GM21825 (cell line): ENCODE data around the gene MICAL3.
A peak's percentile ranks its signal among the peaks of the same experiment; 100 is the strongest.

ENCODE experiments used
- ATAC-seq: cut with Tn5 transposase; IDR thresholded peaks from one replicate; pipeline ENCODE4 v1.9.1; 2021; ENCODE audit warnings: mild to moderate bottlenecking, moderate library complexity; ENCODE audit not compliant: unreplicated experiment

The MICAL3 gene

DNA sequence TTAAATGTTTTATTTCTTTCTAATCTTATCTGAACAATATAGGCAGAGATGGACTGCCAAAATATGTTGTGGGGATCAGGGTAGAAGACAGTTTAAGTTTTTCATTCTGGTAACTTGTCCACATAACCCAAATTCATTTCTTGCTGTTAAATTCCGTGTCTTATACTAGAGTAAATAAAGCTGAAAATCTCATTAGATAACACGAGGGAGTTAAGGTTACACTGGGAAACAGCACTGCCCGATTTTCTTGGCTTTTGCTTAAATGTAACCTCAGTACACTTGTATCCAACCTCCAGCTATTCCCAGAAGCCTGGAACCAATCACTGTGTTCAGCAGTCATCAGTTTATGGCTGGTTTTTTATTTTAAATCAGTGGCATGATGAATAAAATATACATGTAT lies 48.2 kb downstream of the MICAL3 start:
- no peak for ATAC-seq

DNA sequence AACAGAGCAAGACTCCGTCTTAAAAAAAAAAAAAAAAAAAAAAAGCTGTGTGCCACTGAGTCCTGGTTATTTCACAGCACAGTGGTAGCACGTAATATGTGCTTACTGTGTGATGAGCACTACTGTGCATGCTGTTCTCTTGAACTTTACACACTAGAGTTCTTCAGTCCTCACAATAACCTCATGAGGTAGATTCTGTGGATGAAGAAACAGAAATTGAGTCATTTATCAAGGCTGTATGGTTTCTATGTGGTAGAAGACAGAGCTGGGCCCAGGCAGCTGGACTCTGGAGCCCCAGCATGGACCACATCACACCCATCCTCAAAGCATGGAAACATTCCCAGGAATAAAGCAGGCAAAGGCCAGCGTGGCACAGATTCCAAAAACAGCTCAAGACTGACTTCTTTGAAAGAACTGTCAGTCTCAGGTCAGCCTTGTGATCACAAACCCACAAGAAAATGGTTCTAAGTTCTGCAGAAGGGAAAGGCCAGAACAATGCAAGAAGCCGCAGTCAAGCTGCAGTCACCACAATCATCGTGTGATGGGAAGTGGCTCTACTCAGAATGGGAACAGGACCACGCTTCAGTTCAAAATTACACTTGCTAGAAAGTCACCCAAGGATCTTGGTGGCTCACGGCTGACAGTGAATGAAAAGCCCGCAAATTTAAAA lies 49.5 kb downstream of the MICAL3 start:
- ATAC-seq, result no peak

DNA sequence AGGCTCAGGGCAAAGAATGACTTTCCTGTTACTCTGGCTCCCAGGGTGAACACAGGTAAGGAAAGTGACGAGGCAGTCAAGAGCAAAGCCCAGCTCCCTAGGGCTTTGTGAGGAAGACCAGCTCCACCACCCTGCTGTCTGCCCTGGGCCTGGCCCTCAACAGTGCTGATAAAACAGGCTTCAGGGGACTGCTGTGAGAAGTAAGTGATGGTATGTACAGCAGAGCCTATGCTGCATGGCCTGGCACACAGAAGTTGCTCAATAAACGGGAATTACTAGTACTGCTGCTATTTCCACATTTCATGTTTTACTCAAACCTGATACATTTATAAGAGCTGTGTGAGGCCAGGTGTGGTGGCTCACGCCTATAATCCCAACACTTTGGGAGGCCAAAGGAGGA lies 50.3 kb downstream of the MICAL3 start:
- ATAC-seq, result no peak

DNA sequence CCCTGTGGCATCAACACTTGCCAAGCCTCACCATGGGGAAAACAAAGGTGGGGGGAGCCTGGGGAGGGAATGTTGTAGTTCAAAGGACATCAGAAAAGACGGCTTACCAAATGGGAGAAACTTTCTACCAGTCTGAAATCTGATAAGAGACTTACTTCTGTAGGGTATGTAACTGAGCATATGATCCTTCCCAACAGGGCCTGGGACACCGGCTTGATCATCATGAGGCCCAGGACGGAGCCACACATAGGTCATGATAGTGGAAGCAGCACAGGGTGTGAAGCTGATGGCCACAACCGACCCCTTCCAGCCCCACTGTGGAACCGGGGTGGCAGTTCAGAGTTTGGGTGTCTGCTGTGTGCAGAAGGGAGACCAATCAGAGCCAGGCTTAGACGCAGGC lies 51.1 kb downstream of the MICAL3 start:
- ATAC-seq, result no peak

DNA sequence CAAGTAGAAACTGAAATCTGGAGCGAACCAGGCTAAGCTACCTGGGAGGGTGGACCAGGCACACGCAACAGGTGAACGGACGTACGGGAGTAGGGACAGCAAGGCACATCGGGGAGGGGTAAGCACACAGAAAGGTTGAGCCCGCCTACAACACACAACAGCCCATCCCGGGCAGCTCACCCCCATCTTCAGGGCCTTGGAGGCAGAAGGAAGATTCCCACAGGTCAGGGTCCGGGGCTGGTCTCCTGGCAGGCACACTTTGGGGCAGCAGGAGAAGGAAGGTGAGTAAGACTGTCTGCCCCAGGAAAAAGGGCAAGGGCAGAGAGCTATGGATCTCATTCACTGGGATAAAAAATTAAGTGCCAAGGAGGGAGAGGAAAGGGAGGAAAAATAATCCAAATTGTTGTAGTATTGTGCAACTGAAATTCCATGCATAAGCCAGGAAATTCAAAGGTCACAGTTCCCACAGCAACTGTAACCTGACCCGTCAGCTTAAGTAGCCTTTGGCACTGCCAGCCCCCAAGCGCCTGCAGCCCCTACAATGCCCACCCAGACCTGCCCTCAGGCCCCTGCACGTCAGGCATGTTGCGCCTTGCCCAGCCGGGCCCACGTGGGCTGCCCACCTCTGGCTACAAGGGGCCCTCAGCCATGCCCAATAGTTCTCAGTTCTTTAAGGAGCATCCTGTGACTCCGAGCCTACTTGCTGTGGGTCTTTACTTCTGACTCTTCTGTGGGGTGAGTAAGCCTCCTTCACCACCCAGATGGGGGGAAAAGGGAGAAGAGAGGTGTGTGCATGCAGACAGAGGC lies 51.8 kb downstream of the MICAL3 start:
- ATAC-seq, result no peak

DNA sequence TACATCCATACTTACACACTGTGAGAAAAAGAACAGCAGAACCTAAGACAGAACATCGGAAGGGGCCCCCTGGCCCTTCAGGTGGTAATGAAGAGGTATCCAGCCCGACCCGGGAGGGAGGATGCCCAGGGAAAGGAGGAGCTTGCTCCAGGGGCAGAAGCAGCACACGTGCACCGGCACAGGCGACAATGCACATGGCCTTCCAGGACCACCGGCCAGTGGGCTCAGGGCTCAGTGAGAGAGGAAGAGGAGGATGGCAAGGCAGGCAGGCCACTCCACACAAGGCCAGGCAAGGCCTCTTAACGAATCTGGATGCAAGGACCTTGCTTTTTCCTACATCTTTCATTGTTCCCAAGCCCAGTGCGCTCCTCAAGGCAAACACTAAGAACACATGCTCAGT lies 52.6 kb downstream of the MICAL3 start:
- no peak for ATAC-seq

DNA sequence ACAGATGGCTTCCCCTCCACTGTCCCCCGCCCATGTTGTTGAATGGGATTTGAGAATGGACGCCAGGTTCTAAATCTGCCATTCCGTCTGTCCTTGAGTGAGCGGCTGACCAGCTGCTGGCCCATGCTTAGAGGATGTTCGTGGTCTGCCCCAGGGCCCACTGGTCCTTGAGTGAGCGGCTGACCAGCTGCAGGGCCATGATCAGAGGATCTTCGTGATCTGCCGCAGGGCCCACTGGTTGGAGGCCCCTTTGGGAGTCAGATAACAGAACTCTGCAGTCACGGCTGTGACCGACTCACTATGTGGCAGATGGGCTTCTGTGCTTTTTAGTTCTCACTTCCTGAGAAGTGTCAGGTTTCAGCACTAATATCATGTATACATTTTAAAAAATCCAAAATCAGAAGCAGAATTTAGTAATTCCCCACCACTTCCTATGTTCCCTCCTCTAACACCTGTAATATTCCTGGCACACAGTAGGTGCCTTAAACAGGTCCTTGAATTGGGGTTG lies 54.1 kb downstream of the MICAL3 start:
- ATAC-seq, result no peak

DNA sequence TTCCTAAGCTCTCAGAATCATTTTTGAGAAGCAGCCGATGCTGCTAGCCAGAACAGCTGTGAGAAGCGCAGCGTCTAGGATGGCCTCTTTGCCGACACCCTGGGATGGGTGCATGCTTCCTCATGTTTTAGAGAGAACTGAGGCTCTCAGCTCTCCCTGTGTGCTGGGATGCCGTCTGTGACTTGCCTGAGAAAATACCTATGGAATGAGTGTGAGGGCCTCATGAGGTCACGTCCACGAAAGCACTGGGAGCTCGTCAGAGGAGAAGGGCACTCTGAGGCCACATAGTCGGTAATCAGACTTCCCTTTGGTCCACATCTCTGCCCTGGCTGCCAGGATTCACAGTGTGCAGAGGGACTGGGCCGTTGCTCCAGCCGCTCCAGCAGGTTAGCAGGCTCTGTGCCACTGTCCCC lies 54.7 kb downstream of the MICAL3 start:
- ATAC-seq, result no peak

DNA sequence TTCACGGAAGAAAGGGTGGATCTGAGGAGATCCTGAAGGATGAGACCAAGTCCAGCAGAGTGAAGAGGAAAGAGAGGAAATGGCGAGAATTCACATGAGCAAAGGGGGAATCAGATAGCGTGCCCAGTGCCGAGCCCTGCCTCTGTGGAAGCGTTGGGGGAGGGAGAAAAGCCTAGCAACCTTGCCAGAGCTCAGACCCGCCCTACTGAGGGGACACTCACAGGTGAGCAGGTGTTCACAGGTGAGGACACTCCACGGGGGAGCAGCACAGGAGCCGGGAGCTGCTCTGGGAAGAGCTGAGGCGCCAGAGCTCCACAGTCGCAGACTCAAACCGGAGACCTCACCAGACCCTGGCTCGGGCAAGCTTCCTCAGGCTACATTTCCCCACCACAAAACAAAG lies 56.2 kb downstream of the MICAL3 start:
- ATAC-seq, result no peak

DNA sequence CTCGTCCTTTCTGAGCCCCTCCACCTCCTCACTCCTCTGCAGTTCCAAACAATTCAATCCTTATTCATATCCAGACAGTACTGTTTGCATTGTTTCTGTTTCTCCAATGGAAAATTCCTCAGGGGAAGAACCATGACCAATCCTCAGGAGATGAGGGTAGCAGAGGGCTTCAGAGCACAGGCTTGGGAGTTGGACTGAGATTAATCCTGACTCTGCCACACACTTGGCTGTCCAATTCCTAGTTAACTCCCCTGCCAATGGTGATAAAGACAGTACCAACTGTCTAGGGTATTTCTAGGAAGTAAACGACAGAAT lies 58.0 kb downstream of the MICAL3 start:
- no peak for ATAC-seq

DNA sequence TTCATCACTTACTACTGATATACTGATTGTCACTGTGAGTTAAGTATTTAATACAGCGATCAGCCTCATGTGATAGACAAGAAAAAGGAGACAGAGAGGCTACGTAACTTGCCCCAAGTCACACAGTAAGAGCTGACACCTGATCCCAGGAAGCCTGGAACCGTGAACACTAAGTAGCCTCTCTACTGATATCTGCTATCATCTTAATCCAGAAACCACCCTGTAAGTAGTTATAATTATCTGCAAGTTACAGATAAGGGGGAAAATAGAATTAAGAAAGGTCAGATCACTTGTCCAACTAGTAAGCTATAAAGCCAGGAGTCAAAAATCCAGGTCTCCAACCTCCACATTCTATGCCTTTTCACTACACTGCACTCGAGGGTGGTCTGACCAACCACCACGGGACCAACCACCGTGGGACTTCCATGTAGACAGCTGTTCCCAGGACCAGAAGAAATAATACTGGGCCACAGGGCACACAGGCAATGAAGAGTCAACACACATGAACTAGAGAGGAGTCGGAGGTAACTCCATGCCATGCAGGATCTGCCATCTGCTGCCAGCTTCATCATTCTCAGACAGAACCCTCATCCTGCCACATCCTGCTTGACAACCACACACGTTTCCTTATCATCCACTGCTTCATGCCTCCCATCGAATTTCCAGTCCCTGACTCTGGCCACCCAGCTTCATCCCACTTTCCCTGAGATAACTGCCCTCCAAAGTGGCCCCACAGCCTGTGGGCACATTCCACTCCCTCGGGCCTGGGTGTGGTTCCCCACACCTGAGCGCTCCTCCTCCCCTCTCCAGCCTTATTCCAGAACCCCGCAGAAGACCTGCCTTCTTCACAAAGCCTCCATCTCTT lies 58.6 kb downstream of the MICAL3 start:
- no peak for ATAC-seq

DNA sequence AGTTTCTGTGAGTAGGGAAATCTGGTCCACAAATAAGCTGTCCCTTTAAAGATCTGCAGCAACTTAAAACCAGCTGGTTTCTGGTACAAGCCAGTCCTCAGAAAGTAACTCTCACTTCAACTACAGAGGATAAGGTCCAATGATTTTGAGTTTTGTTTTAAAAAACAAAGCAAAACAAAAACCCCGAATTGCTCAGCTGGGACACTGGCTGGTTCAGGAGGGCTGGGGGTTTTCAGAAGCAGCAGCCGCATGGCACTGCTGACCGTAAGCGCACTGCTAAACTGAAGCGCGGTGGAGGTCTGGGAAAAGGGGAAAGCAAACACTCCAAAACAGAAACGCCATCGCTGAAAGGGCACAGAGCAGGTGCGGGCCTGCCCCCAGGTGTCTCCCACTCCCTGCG lies 59.7 kb downstream of the MICAL3 start:
- ATAC-seq, result peak; percentile 78

DNA sequence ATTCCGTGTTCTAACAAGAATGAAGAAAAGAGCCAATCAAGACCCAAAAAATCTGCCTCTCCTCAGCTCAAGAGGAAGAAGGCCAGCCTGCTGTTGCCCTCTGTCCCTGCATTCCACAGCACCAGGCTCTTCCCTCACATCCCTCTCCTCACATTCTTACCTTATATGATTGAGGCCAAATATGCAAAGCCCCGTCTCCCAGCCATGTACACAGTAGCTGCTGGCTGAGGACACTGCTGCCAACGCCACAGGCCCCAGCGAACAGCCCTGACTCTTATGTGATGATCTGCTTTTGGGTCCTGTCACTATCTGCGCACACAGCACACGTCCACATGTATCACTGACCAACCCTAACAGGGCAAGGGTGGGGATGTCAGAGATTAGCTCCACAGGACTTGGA lies 60.2 kb downstream of the MICAL3 start:
- ATAC-seq, result peak; percentile 26

DNA sequence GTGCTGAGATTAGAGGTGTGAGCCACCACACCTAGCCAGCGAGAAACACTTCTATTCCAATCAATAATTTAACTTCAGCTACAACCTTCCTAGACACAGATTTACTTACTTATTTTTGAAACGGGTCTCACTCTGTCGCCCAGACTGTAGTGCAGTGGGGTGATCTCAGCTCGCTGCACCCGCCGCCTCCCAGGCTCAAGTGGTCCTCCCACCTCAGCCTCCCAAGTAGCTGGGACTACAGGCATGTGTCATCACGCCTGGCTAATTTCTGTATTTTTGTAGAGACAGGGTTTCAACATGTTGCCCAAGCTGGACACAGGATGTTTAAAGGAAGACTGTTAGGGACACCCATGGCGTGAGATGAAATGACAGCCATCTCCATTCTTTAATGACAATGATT lies 61.3 kb downstream of the MICAL3 start:
- ATAC-seq, result no peak

DNA sequence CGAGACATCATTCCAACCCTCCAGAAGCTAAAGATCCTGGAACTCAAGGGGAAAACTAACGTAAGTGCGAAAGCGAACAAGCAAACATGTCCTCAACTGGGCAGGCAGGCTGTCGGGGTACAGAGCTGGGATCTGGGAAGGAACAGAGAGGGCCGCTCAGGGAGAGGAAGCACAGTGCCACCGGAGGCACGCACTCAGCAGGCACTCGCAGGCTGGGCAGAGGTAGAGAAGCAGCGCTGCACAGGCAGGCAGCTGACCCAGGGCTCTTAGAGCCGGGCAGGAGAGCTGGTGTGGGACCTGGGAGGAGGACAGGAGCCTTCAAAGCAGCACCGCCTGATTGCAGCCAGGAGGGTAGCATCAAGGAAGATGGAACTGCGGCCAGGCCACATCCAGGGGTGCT lies 62.2 kb downstream of the MICAL3 start:
- no peak for ATAC-seq

DNA sequence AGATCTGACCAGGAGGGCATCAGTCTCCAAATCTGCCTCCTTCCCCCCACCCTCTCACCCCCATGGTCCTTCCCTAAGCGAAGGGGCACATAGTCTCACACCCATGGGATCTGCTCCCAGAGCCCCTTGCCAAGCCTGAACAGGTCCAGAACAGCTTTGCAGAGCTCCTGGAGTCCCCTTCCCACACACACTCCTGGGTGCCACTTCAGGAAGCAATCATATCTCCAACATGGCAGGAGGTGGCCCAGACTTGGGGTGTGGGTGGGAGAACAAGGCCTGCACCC lies 63.0 kb downstream of the MICAL3 start:
- no peak for ATAC-seq

DNA sequence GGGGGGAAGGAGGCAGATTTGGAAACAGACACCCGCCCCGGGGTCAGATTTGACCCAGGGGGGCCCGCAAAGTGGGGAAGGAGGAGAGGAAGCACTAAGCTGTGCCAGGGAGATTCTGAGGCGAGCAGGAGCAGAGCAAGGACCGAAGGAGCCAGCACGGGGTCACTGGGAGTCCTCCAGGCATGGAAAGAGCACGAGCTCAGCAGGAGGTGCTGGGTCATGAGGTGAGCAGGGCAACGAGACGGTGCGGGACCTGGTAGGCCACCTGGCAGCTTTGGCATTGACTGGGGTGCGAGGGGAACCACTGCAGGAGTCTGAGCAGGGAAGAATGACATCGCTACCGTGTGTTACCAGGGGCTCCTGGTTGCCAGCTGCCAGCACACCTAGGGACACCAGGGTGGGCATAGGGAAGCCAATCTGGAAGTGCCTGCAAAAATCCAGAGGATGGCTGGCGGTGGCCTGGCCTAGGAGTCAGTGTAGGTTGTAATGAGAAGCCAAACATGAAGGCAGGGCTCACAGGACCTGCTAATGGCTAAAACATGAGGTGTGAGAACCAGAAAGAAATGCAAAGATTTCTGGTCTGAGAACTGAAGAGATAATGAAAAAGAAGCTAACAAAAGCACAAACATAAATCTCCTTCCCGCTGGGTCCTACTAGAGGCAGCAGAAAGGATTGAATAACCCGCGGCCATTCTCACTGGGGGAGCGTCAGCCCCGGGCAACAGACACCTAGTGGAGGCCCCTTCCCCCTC lies 63.5 kb downstream of the MICAL3 start:
- ATAC-seq, result no peak

DNA sequence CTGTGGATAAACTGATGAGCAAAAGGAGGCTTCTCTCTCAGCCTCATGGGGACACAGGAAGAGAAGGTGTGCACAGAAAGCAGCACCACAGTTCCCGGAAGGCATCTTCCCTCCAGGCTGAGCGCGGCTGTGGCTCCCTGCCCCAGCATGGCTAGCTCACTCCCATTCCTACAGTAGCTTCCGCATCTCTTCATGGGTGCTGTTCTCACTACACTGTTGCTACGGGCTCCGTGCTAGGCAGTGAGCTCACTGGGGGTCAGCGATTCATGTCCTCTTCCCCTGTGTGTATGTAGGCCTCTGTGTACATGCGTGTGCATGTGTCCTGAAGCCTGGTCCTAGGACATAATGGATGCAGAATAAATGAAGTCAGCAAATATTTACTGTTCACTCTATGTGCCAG lies 64.3 kb downstream of the MICAL3 start:
- no peak for ATAC-seq

DNA sequence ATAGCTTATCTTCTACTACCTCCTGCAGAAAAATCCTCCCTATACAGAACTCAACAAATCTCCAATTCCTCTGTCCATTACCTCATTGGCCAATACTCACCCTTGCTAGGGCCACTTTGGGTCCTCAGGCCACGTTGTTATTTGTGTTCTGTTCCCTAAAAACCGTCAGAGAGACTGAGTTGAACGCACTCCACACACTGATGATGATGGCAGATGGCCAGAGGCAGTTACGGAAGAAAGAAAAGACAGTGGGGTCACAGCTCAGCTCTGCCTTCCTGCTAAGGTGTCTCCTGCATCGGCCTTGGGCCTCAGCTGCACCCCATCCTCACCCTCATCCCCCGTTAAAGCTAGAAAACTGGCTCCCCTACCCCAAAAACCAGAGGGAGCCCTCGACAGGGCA lies 66.2 kb downstream of the MICAL3 start:
- ATAC-seq, result no peak

DNA sequence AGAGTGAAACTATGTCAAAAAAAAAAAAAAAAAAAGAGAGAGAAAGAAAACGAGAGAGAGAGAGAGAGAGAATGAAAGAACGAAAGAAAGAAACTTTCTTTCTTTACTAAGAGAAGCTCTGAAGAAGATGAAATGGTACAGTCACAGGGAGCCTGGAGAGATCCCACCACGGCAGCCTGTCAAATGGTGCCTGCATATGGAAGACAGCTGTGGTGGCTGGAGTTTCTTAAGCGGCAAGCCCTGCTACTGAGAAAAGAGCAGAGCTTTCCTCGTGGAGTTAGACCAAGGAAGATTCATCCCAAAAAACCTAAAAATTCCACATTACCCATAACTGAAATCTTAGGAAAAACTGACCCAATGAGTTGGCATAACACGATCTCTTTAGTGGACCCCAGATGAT lies 66.7 kb downstream of the MICAL3 start:
- no peak for ATAC-seq

DNA sequence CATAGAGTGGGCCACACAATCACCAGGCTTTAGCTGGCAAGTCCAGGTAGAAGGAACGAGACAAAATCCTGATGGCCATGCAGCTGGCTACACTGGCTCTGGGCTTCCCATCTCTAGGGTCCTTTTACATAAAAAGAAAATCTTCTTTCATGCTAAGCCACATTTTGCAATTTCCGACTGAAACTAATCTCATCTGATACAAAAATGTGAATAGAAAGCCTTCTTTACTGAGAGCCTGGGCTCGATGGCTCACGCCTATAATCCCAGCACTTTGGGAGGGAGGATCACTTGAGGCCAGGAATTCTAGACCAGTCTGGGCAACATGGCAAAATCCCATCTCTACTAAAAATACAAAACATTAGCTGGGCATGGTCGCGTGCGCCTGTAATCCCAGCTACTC lies 67.2 kb downstream of the MICAL3 start:
- no peak for ATAC-seq
